NCI-H345 treated with DMSO at 0.1 percent for 48 hours (cell line): ENCODE measurements around the gene PCARE.
"Not testable (repeated sequence)": the region's sequence is repeated elsewhere in the genome, so short reads cannot be mapped to it uniquely, and the experiment has no call there.

Source experiments
- DNase-seq: peaks from one replicate; lab custom pipeline; 2025; ENCODE audit not compliant: unreplicated experiment; lab: John Stamatoyannopoulos, UW

PCARE gene

GRCh38 chr2:29074411-29074810 is at the start of gene PCARE:
Gene PCARE, minus strand, starts transcription at chr2:29074523. Its CDS starts 262 bp downstream, at chr2:29074261.
- no peak for DNase-seq

GRCh38 chr2:29123617-29124349 is 49.5 kb upstream of the PCARE start:
- DNase-seq, result no peak

- DNase-seq, result no peak
Observed at GRCh38 chr2:29120846-29121245, 46.5 kb upstream of the PCARE start.

- DNase-seq, result no peak
Observed at GRCh38 chr2:29119211-29119610, 44.9 kb upstream of the PCARE start.

GRCh38 chr2:29117636-29118303 is 43.4 kb upstream of the PCARE start:
- DNase-seq, result no peak

GRCh38 chr2:29115797-29116781 is 41.8 kb upstream of the PCARE start:
- DNase-seq, result peak; percentile 69

GRCh38 chr2:29114946-29115609 is 40.8 kb upstream of the PCARE start, which contains the start of gene CLIP4:
Gene CLIP4, plus strand, starts transcription at chr2:29115415. Its CDS starts 5,974 bp downstream, at chr2:29121389.
- DNase-seq, result peak; percentile 35

GRCh38 chr2:29114586-29114945 is 40.2 kb upstream of the PCARE start:
- no peak for DNase-seq

- DNase-seq, result no peak
Observed at GRCh38 chr2:29113891-29114321, 39.6 kb upstream of the PCARE start.

GRCh38 chr2:29113027-29113686 is 38.8 kb upstream of the PCARE start:
- no peak for DNase-seq

- no peak for DNase-seq
Observed at GRCh38 chr2:29112379-29112778, 38.1 kb upstream of the PCARE start.

- no peak for DNase-seq
Observed at GRCh38 chr2:29110916-29111535, 36.7 kb upstream of the PCARE start.

- no peak for DNase-seq
Observed at GRCh38 chr2:29109246-29109645, 34.9 kb upstream of the PCARE start.

- DNase-seq, result no peak
Observed at GRCh38 chr2:29108225-29108624, 33.9 kb upstream of the PCARE start.

- DNase-seq, result not testable (repeated sequence)
Observed at GRCh38 chr2:29107547-29107946, 33.2 kb upstream of the PCARE start.

GRCh38 chr2:29106980-29107388 is 32.7 kb upstream of the PCARE start:
- DNase-seq, result no peak

GRCh38 chr2:29106256-29106655 is 31.9 kb upstream of the PCARE start:
- DNase-seq, result no peak

- DNase-seq, result no peak
Observed at GRCh38 chr2:29105375-29105774, 31.1 kb upstream of the PCARE start.

- no peak for DNase-seq
Observed at GRCh38 chr2:29104688-29105087, 30.4 kb upstream of the PCARE start.

GRCh38 chr2:29100564-29100963 is 26.2 kb upstream of the PCARE start:
- DNase-seq, result no peak
